IMR-90 (cell line): Measurements from ENCODE around the gene LBP. TPM values are rescaled to one million over a fixed set of nuclear protein-coding genes. Genes with fewer than 3 reads are reported as not detected.

Source experiments
- ATAC-seq: fragments of 200-7000 bp; cut with Tn5 transposase; 2 replicates; pipeline ENCODE4 v1.9.1; 2020; ENCODE audit warnings: low read depth, mild to moderate bottlenecking, moderate library complexity
- BruUV-seq: library from RNA; stranded (reverse); fragments of 400-500 nt; replicated peaks from 2 replicates; lab custom pipeline; 2021; lab: Mats Ljungman, UMichigan
- CTCF ChIA-PET: fragments of 300-600 bp; formaldehyde crosslinking; extraction: SDS; loops from one replicate; lab custom pipeline; 2021; ENCODE audit warnings: antibody characterized with exemption; lab: Yijun Ruan, JAX
- POLR2A ChIA-PET: fragments of 300-600 bp; sonication (Branson Sonifier 250); formaldehyde crosslinking; loops from one replicate; lab custom pipeline; 2022; ENCODE audit warnings: antibody characterized with exemption; ENCODE audit not compliant: unreplicated experiment; lab: Charles Lee
- DNase-seq: peaks from one replicate; pipeline ENCODE4 v3.0.0; 2013
- H2AFZ ChIP-seq: replicated peaks from 2 replicates; pipeline ENCODE3; 2013; ENCODE audit warnings: low read length, mild to moderate bottlenecking; ENCODE audit not compliant: poor library complexity
- H2AK5ac ChIP-seq: 2 replicates; pipeline ENCODE4 v1.6.1; 2013; ENCODE audit warnings: low read depth, low read length, inconsistent platforms
- H2AK9ac ChIP-seq: replicated peaks from 2 replicates; pipeline ENCODE3; 2013; ENCODE audit warnings: mild to moderate bottlenecking, low read depth, low read length, moderate library complexity; ENCODE audit not compliant: poor library complexity
- H2BK120ac ChIP-seq: 2 replicates; pipeline ENCODE4 v1.6.1; 2013; ENCODE audit warnings: low read depth, low read length, inconsistent platforms
- H2BK15ac ChIP-seq: 3 replicates; pipeline ENCODE4 v1.6.1; 2013; ENCODE audit warnings: low read depth, low read length, inconsistent platforms
- H2BK20ac ChIP-seq: 2 replicates; pipeline ENCODE4 v1.6.1; 2013; ENCODE audit warnings: low read depth, mild to moderate bottlenecking, inconsistent platforms, low read length, moderate library complexity
- H2BK5ac ChIP-seq: 2 replicates; pipeline ENCODE4 v1.6.1; 2013; ENCODE audit warnings: mild to moderate bottlenecking, low read depth, low read length, inconsistent platforms; ENCODE audit not compliant: poor library complexity, severe bottlenecking
- H3K14ac ChIP-seq: replicated peaks from 2 replicates; pipeline ENCODE4 v1.6.1; 2013; ENCODE audit warnings: low read depth, low read length, inconsistent platforms
- H3K18ac ChIP-seq: 2 replicates; pipeline ENCODE4 v1.6.1; 2013; ENCODE audit warnings: low read depth, low read length, control low read depth
- H3K23ac ChIP-seq: 2 replicates; pipeline ENCODE4 v1.6.1; 2013; ENCODE audit warnings: low read depth, low read length, inconsistent platforms
- H3K27ac ChIP-seq: 2 replicates; pipeline ENCODE4 v1.5.1; 2013; ENCODE audit warnings: mild to moderate bottlenecking, control low read depth, low read length; ENCODE audit not compliant: insufficient read depth
- H3K27me3 ChIP-seq: 2 replicates; pipeline ENCODE4 v1.6.1; 2013; ENCODE audit warnings: low read length; ENCODE audit not compliant: control insufficient read depth, insufficient read depth
- H3K36me3 ChIP-seq: 2 replicates; pipeline ENCODE4 v1.6.1; 2013; ENCODE audit warnings: low read length, mixed read lengths; ENCODE audit not compliant: control insufficient read depth, insufficient read depth
- H3K4ac ChIP-seq: 2 replicates; pipeline ENCODE4 v1.6.1; 2013; ENCODE audit warnings: low read depth, low read length, inconsistent platforms
- H3K4me1 ChIP-seq: 2 replicates; pipeline ENCODE4 v1.6.1; 2013; ENCODE audit warnings: low read length, mixed read lengths; ENCODE audit not compliant: control insufficient read depth, insufficient read depth
- H3K4me2 ChIP-seq: 2 replicates; pipeline ENCODE4 v1.6.1; 2013; ENCODE audit warnings: low read depth, mild to moderate bottlenecking, control low read depth, low read length, moderate library complexity
- H3K4me3 ChIP-seq: 2 replicates; pipeline ENCODE4 v1.5.1; 2013; ENCODE audit warnings: low read depth, mild to moderate bottlenecking, control low read depth, low read length, moderate library complexity; ENCODE audit not compliant: insufficient read depth
- H3K56ac ChIP-seq: 2 replicates; pipeline ENCODE4 v1.6.1; 2013; ENCODE audit warnings: low read length, inconsistent platforms; ENCODE audit not compliant: insufficient read depth; ENCODE audit errors: extremely low read depth
- H3K79me1 ChIP-seq, 2 experiments: 2 replicates each; pipeline ENCODE4 v1.6.1; 2013; ENCODE audit warnings: low read length in 2 of 2, inconsistent platforms in 1 of 2, low read depth in 1 of 2
- H3K9ac ChIP-seq: 2 replicates; pipeline ENCODE4 v1.6.1; 2013; ENCODE audit warnings: low read depth, low read length, control low read depth
- H3K9me1 ChIP-seq: 2 replicates; pipeline ENCODE4 v1.6.1; 2013; ENCODE audit warnings: low read length, inconsistent platforms; ENCODE audit not compliant: insufficient read depth
- H3K9me3 ChIP-seq: 2 replicates; pipeline ENCODE4 v1.6.1; 2013; ENCODE audit warnings: low read length; ENCODE audit not compliant: control insufficient read depth, insufficient read depth
- H4K20me1 ChIP-seq: 2 replicates; pipeline ENCODE4 v1.6.1; 2013; ENCODE audit warnings: low read length, inconsistent platforms; ENCODE audit not compliant: insufficient read depth
- H4K5ac ChIP-seq: 2 replicates; pipeline ENCODE4 v1.6.1; 2013; ENCODE audit warnings: mild to moderate bottlenecking, low read depth, low read length, control low read depth
- H4K8ac ChIP-seq, 2 experiments: 2 replicates each; pipeline ENCODE4 v1.6.1; 2013; ENCODE audit warnings: low read depth in 2 of 2, low read length in 2 of 2, control low read depth in 1 of 2, inconsistent platforms in 1 of 2
- H4K91ac ChIP-seq: 2 replicates; pipeline ENCODE4 v1.6.1; 2013; ENCODE audit warnings: low read depth, low read length, inconsistent platforms; ENCODE audit not compliant: insufficient read depth
- BHLHE40 ChIP-seq: fragments of 150-350 bp; IDR thresholded peaks from 2 replicates; pipeline ENCODE4 v1.6.1; 2016; ENCODE audit warnings: mild to moderate bottlenecking, low read depth, low read length
- CEBPB ChIP-seq: IDR thresholded peaks from 2 replicates; pipeline ENCODE4 v1.6.1; 2012; ENCODE audit warnings: low read depth, low read length, improper control_type of control experiment
- CHD1 ChIP-seq: IDR thresholded peaks from 2 replicates; pipeline ENCODE4 v1.6.1; 2012; ENCODE audit warnings: low read depth, low read length, improper control_type of control experiment
- CTCF ChIP-seq: conservative IDR thresholded peaks from 2 replicates; pipeline ENCODE4 v1.5.1; 2012; ENCODE audit warnings: mild to moderate bottlenecking, low read depth, low read length, improper control_type of control experiment
- FOS ChIP-seq: fragments of 150-350 bp; IDR thresholded peaks from 2 replicates; pipeline ENCODE4 v1.6.1; 2016; ENCODE audit warnings: low read depth, low read length
- MAFK ChIP-seq: IDR thresholded peaks from 2 replicates; pipeline ENCODE4 v1.6.1; 2012; ENCODE audit warnings: low read depth, low read length, improper control_type of control experiment
- MAZ ChIP-seq: IDR thresholded peaks from 2 replicates; pipeline ENCODE4 v1.6.1; 2012; ENCODE audit warnings: low read depth, mild to moderate bottlenecking, low read length, improper control_type of control experiment, moderate library complexity, borderline replicate concordance
- MXI1 ChIP-seq: IDR thresholded peaks from 2 replicates; pipeline ENCODE4 v1.6.1; 2012; ENCODE audit warnings: low read depth, mild to moderate bottlenecking, low read length, moderate library complexity, borderline replicate concordance
- NFE2L2 ChIP-seq: fragments of 150-350 bp; IDR thresholded peaks from 2 replicates; pipeline ENCODE4 v1.6.1; 2016; ENCODE audit warnings: low read depth, mild to moderate bottlenecking, low read length
- RAD21 ChIP-seq: IDR thresholded peaks from 2 replicates; pipeline ENCODE4 v1.6.1; 2012; ENCODE audit warnings: low read length, improper control_type of control experiment
- RCOR1 ChIP-seq: IDR thresholded peaks from 2 replicates; pipeline ENCODE4 v1.6.1; 2012; ENCODE audit warnings: mild to moderate bottlenecking, low read length, improper control_type of control experiment; ENCODE audit not compliant: insufficient replicate concordance
- RFX5 ChIP-seq: IDR thresholded peaks from 2 replicates; pipeline ENCODE4 v1.8.0; 2012; ENCODE audit warnings: low read depth, mild to moderate bottlenecking, low read length, moderate library complexity
- SMC3 ChIP-seq: fragments of 150-350 bp; IDR thresholded peaks from 2 replicates; pipeline ENCODE4 v1.6.1; 2016; ENCODE audit warnings: low read depth, mild to moderate bottlenecking, antibody characterized with exemption, low read length, moderate library complexity
- WGBS, 2 experiments: methylation state at CpG; one replicate each; pipeline versions ENCODE4 v1.1.5 to v1.1.7; 2013; ENCODE audit warnings: missing lambda C conversion rate in 2 of 2; ENCODE audit not compliant: insufficient read length in 1 of 2; ENCODE audit errors: extremely low coverage in 2 of 2; 5-methylcytosine and 5-hydroxymethylcytosine counted together
- dilution Hi-C: fragments of 300-500 bp; cut with HindIII; formaldehyde crosslinking; loops from one replicate; pipeline ENCODE4 v1.14.3; 2018; ENCODE audit warnings: low sequenced_read_pairs; ENCODE audit not compliant: unreplicated experiment
- in situ Hi-C: fragments of 300-500 bp; cut with MboI; formaldehyde crosslinking; loops from 3 replicates; pipeline ENCODE4 v1.14.3; 2019; ENCODE audit warnings: low sequenced_read_pairs, inconsistent platforms, mixed read lengths
- intact Hi-C: fragments of 100-400 bp; cut with micrococcal nuclease; formaldehyde crosslinking; loops from 2 replicates; pipeline ENCODE4 v1.10.0; 2022
- polyA plus RNA-seq, 3 experiments: library from polyadenylated mRNA; depleted of rRNA; stranded (reverse); fragments of >200 nt; gene quantifications; 2 replicates each; pipeline ENCODE4 v1.2.3, GENCODE V29; 2012; ENCODE audit warnings: low replicate concordance in 1 of 3
- total RNA-seq: library from RNA; depleted of rRNA; stranded (reverse); fragments of >200 nt; gene quantifications from 2 replicates; pipeline ENCODE4 v1.2.3, GENCODE V29; 2012
- TF ChIP-seq, protein P1 (sequence below): fragments of 150-350 bp; IDR thresholded peaks from 2 replicates; pipeline ENCODE4 v1.6.1; 2016; ENCODE audit warnings: low read depth, mild to moderate bottlenecking, low read length, moderate library complexity, borderline replicate concordance

LBP gene
- total and polyA plus RNA-seq, 2 of the 4 experiments (the other 2 are of a cell fraction), result not detected

- H4K8ac ChIP-seq, result no peak overlapping the region
- H3K79me1 ChIP-seq, result no peaks in the 10 kb centered on the region
- no peak for DNase-seq
- dilution Hi-C loops (no loop called here), intact Hi-C loops (no loop called here), in situ Hi-C loops (no loop called here)
- no peaks in the 10 kb centered on the region for H4K20me1 ChIP-seq
- no peak overlapping the region for H2AK9ac ChIP-seq
- no peaks in the 10 kb centered on the region for H3K36me3 ChIP-seq
- peaks cover 40% of the 10 kb centered on the region for H3K27me3 ChIP-seq
- no peaks in the 10 kb centered on the region for H3K4me1 ChIP-seq
- no peak overlapping the region for H3K18ac ChIP-seq
- no peak overlapping the region for H4K5ac ChIP-seq
- no peak overlapping the region for H2BK20ac ChIP-seq
- H3K9me3 ChIP-seq, result peaks cover 6% of the 10 kb centered on the region
- H3K14ac ChIP-seq, result no peak overlapping the region
- H3K27ac ChIP-seq, result no peak overlapping the region
- ATAC-seq, result no peak
- WGBS, 2 experiments, result no CpG with 5 or more reads among the region's 7 CpGs
- no peak overlapping the region for H2BK15ac ChIP-seq
- H3K56ac ChIP-seq, result no peak overlapping the region
- TF ChIP-seq CEBPB, result no peak
- no peak for TF ChIP-seq MAFK
- TF ChIP-seq FOS, result no peak
- TF ChIP-seq CHD1, result no peak
- TF ChIP-seq, protein P1, sequence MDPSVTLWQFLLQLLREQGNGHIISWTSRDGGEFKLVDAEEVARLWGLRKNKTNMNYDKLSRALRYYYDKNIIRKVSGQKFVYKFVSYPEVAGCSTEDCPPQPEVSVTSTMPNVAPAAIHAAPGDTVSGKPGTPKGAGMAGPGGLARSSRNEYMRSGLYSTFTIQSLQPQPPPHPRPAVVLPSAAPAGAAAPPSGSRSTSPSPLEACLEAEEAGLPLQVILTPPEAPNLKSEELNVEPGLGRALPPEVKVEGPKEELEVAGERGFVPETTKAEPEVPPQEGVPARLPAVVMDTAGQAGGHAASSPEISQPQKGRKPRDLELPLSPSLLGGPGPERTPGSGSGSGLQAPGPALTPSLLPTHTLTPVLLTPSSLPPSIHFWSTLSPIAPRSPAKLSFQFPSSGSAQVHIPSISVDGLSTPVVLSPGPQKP, result no peak
- TF ChIP-seq RFX5, result no peak
- TF ChIP-seq BHLHE40, result no peak
- TF ChIP-seq NFE2L2, result no peak
- TF ChIP-seq MAZ, result no peak
- TF ChIP-seq RCOR1, result no peak
- no peak for TF ChIP-seq CTCF
- TF ChIP-seq MXI1, result no peak
- no peak for TF ChIP-seq RAD21
- TF ChIP-seq SMC3, result no peak
- no peak overlapping the region for H4K91ac ChIP-seq
- H3K4ac ChIP-seq, result no peak overlapping the region
- no peak overlapping the region for H3K9ac ChIP-seq
- no peak overlapping the region for H2BK5ac ChIP-seq
- POLR2A ChIA-PET, result no interaction called here
- H3K9me1 ChIP-seq, result no peaks in the 10 kb centered on the region
- H3K23ac ChIP-seq, result no peak overlapping the region
- H2BK120ac ChIP-seq, result no peak overlapping the region
- H2AK5ac ChIP-seq, result no peak overlapping the region
- no peak overlapping the region for H3K4me3 ChIP-seq
- no peak overlapping the region for H3K4me2 ChIP-seq
- no peak overlapping the region for H2AFZ ChIP-seq
- BruUV-seq, result no TSS peak
- CTCF ChIA-PET, result interaction anchor here (0.6 kb wide), 1 partner anchor 15 kb away, joined by 3 read pairs; no protein-coding TSS in a partner anchor
These were observed 9.6 kb upstream of the LBP start for GRCh38 chr20:38336726-38337125.
